ENCODE data around the gene OS9.

OS9 gene

DNA sequence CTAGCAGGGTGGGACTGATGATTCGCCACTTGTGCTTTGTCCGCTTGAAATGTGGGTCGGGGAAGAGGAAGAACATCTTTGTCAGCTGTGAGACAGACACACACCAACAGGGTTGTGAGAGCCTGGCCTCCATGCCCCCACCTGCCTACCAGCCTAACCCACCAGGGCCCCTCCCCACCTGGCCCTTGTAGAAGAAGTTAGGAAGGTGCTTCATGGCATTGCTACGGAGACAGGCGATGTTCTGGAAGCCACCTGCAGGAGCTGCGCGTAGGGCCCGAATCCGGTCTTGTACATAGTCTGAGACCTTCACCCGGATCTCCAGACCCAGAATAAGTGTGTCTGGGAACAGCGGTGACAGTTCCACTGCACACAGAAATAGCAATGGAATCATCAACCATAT is 75.7 kb downstream of the OS9 start:
- DNase-seq: no peak

DNA sequence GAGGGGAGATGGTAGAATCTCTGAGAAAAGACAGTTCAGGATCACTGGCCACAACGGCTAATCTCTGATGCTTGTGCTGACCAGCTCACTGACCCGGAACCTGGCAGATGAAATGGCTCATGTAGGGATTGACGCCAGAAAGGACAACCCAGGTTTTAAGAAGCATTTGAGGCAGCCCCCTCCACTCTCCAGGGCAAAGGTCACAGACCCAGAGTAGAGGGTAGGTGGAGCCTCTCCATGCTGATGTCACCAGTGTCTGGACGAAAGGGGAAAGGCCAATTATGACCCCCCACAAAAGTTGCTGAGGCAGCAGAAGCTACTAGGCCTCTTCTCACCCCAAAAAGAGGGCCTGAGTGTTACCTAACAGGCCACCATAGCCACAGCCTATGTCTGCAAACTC is 76.8 kb downstream of the OS9 start:
- DNase-seq: no peak
